ENCODE measurements around the gene DCAF12L1.

The DCAF12L1 gene

DNA sequence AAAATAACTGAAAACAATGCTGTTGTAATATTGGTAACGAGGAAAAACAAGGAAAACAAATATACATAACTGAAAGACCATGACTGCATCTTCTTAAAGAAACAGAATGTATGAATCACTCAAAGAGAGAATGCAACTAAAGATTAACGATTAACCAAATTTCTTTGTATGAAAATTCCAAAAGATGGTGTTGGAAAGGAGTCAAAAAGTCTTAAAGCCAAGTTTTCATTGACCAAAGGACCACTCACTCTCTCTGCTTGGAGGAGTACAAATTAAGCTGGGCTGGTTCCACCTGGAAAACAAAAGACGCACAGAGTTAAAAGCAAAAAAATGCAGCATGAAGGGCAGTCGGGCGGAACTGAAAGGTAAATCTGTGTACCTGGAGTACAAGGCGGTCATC is 1.8 kb downstream of the DCAF12L1 start:
- TF ChIP-seq, protein P1, sequence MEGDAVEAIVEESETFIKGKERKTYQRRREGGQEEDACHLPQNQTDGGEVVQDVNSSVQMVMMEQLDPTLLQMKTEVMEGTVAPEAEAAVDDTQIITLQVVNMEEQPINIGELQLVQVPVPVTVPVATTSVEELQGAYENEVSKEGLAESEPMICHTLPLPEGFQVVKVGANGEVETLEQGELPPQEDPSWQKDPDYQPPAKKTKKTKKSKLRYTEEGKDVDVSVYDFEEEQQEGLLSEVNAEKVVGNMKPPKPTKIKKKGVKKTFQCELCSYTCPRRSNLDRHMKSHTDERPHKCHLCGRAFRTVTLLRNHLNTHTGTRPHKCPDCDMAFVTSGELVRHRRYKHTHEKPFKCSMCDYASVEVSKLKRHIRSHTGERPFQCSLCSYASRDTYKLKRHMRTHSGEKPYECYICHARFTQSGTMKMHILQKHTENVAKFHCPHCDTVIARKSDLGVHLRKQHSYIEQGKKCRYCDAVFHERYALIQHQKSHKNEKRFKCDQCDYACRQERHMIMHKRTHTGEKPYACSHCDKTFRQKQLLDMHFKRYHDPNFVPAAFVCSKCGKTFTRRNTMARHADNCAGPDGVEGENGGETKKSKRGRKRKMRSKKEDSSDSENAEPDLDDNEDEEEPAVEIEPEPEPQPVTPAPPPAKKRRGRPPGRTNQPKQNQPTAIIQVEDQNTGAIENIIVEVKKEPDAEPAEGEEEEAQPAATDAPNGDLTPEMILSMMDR (IDR thresholded peaks at IDR 0.05; ENCODE audit: insufficient read depth, low read depth, low read length, missing control alignments) = no peak
- no peak overlapping the region for H3K4me3 ChIP-seq (ENCODE audit: low read length)
- no peak for DNase-seq (ENCODE audit: low read depth)

DNA sequence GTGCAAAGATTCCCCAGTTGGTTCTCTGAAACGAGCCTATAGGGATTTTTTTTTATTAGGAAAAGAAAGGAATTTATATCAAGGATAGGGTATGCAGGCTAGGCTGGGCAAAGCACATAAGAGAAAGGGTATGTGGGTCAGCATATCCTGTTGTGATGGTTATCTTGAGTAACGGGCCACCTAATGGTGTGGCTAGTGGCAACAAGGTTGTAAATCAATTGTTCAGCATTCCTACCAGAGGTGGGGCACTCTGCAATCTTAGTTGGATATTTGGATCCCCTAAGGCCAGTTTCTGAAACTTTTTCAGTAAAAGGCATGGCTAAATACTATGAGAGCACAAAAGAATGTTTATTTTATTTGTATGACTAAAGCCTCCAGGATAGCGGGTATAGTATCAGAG is 42.7 kb downstream of the DCAF12L1 start:
- no peak for DNase-seq (ENCODE audit: low read depth)
- TF ChIP-seq, protein P1 (IDR thresholded peaks at IDR 0.05; ENCODE audit: insufficient read depth, low read depth, low read length, missing control alignments) = no peak
- H3K4me3 ChIP-seq (ENCODE audit: low read length) = no peak overlapping the region

Measured in epithelial cell of esophagus (primary cell).